Effector memory CD4-positive, alpha-beta T cell (primary cell): ENCODE measurements around the gene POR.
"Not testable (repeated sequence)": the region's sequence is repeated elsewhere in the genome, so short reads cannot be mapped to it uniquely, and the experiment has no call there.

Source experiments
- DNase-seq, 3 donors: peaks; one replicate each; pipeline ENCODE4 v3.0.0-alpha.2; 2020
- H3K27ac ChIP-seq: 2 replicates; pipeline ENCODE4 v1.7.0; 2013; ENCODE audit warnings: mild to moderate bottlenecking, low read length, moderate library complexity; ENCODE audit not compliant: insufficient read depth, poor library complexity, severe bottlenecking
- H3K27me3 ChIP-seq: replicated peaks from 2 replicates; pipeline ENCODE4 v1.7.0; 2013; ENCODE audit warnings: mild to moderate bottlenecking, low read length; ENCODE audit not compliant: insufficient read depth, control insufficient read depth, poor library complexity, severe bottlenecking
- H3K36me3 ChIP-seq: 2 replicates; pipeline ENCODE4 v1.7.0; 2013; ENCODE audit warnings: mild to moderate bottlenecking, low read length, moderate library complexity; ENCODE audit not compliant: control insufficient read depth, insufficient read depth
- H3K4me1 ChIP-seq: 2 replicates; pipeline ENCODE4 v1.7.0; 2013; ENCODE audit warnings: low read length, mild to moderate bottlenecking; ENCODE audit not compliant: control insufficient read depth, insufficient read depth, poor library complexity, severe bottlenecking
- H3K4me3 ChIP-seq: 2 replicates; pipeline ENCODE4 v1.7.0; 2013; ENCODE audit warnings: low read length, low read depth, mild to moderate bottlenecking; ENCODE audit not compliant: insufficient read depth, poor library complexity, severe bottlenecking
- H3K9me3 ChIP-seq: 2 replicates; pipeline ENCODE4 v1.7.0; 2013; ENCODE audit warnings: mild to moderate bottlenecking, low read length, moderate library complexity; ENCODE audit not compliant: control insufficient read depth

Gene POR

DNA sequence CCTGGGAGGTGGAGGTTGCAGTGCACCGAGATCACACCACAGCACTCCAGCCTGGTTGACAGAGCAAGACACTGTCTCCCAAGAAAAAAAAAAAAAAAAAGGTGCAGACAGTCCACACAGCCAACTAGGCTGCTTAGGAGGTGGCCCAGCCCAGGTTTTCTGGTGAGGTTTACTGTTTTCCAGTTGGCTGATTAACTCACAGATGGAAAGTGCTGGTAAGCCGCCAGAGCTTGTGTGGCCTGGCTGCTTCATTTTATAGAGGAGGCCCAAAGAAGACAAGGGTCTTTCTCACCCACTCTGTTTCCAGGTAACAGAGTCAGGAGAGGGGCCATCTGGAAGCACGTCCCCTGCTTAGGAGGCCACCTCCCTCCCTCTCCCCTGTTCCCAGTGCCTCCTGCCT is 29.9 kb upstream of the POR start:
- Histone ChIP-seq H3K27ac (no peak overlapping the region), H3K4me1 (peaks cover 5% of the 10 kb centered on the region), H3K27me3 (no peaks in the 10 kb centered on the region), H3K4me3 (no peak overlapping the region), H3K36me3 (peaks cover 68% of the 10 kb centered on the region), H3K9me3 (no peaks in the 10 kb centered on the region)
- DNase-seq: no peak

DNA sequence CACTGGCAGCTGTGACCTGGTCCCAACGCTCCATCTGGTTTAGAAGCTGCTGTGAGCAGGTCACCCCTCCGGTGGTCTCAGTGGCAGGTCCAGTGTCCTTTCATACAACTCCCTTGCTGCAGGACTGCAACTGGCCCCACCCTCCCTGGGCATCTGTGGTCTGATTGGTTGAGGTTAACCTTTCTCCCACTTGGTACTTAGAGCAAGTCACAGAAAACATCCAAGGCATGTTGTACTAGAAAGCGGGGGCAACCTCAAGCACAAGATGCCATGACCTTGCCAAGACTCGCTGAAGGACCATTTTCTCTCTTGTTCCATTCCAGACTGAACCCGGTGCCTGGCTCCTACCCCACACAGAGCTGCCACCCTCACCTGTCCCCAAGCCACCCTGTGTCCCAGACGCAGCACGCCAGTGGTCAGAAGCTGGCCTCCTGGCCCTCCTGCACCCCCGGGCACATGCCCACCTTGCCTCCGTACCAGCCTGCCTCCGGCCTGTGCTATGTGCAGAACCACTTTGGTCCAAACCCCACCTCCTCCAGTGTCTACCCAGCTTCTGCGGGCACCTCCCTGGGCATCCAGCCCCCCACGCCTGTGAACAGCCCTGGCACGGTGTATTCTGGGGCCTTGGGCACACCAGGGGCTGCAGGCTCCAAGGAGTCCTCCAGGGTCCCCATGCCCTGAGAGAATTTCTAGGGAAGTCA is 27.1 kb upstream of the POR start:
- no peak for DNase-seq
- H3K4me1 ChIP-seq: no peaks in the 10 kb centered on the region
- no peak overlapping the region for H3K27ac ChIP-seq
- H3K4me3 ChIP-seq: no peak overlapping the region
- H3K9me3 ChIP-seq: no peaks in the 10 kb centered on the region
- H3K36me3 ChIP-seq: peaks cover 43% of the 10 kb centered on the region
- no peaks in the 10 kb centered on the region for H3K27me3 ChIP-seq

DNA sequence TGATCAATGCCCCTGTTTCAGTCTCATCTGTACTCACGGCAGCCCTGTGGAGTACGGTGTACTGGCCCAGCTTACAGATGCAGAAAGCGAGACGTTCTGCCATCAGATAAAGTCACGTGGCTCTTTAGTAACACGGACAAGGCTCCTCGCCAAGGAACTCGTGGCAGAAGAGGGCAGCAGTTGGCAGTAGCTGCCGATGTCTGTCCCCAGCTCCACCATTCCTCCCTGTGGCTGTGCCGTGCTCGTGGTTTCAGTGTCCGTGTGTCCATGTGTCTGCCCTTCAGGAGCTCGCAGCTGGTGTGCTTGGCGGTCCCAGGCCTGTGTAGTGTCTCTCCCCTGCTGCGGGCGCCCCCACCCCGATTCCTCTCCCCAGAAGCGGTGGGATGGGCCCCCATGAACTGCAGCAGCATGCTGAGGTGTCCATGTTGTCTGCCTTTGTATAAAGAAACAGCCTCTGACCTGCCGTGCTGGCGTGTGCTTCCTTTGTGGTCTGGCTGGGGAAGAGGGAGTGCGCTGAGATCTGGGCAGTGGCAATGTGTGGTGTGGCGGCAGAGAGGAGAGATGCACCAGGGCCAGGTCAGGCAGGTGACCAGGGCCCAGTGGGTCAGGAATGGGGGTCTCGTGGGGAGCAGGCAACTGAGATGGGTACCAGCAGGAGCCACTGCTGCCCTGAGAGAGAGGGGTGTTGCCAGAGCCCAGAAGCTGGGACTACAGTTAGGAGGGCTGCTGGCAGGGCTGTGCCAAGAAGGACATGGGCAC is 26.3 kb upstream of the POR start:
- DNase-seq: no peak
- no peaks in the 10 kb centered on the region for H3K4me1 ChIP-seq
- no peaks in the 10 kb centered on the region for H3K9me3 ChIP-seq
- H3K4me3 ChIP-seq: no peak overlapping the region
- no peaks in the 10 kb centered on the region for H3K27me3 ChIP-seq
- peaks cover 41% of the 10 kb centered on the region for H3K36me3 ChIP-seq
- no peak overlapping the region for H3K27ac ChIP-seq

DNA sequence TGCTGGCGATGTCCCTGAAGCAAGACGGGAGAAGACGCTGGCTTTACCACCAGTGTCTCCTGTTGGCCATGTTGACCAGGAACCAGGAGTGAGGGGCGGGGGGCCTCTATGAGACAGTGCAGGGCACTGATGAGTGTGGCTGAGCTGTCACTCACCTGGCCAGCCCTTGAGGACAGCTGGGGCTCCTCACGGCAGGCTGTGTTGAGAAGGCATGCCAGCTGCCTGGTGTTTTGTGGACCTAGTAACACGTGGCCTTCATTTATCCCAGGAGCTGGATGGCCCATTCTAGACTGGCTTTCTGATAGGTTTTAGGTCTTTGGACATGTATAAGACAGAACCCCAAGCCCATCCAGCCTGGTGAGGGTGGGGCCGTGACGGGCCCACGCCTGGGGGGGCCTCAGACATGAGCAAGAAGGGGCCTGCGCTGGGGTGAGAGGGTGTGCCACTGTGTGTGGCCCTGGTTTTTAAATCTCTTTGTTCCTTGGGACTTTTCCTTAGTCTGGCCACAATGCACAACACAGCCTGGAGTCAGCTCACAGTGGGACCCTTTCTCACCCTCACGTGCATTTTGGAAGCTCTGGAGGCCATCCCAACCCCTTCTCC is 25.6 kb upstream of the POR start:
- Histone ChIP-seq H3K27me3 (no peaks in the 10 kb centered on the region), H3K36me3 (peaks cover 36% of the 10 kb centered on the region), H3K9me3 (no peaks in the 10 kb centered on the region), H3K27ac (no peak overlapping the region), H3K4me1 (no peaks in the 10 kb centered on the region), H3K4me3 (no peak overlapping the region)
- DNase-seq: no peak

DNA sequence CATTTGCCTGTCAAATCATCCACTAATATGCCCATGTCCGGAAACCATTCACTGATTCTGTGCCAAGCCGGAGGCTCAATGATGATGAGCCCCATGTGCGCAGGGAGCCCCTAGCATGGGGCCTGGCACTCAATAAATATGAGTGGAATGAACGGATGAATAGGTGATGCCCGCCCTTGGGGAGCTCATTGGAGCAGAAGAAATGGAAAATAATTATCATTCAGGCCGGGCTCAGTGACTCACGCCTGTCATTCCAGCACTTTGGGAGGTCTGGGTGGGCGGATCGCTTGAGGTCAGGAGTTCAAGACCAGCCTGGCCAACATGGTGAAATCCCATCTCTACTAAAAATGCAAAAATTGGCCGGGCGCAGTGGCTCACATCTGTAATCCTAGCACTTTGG is 25.1 kb upstream of the POR start:
- Histone ChIP-seq H3K27ac (no peak overlapping the region), H3K27me3 (no peaks in the 10 kb centered on the region), H3K4me3 (no peak overlapping the region), H3K4me1 (no peaks in the 10 kb centered on the region), H3K9me3 (no peaks in the 10 kb centered on the region), H3K36me3 (peaks cover 33% of the 10 kb centered on the region)
- DNase-seq: no peak

DNA sequence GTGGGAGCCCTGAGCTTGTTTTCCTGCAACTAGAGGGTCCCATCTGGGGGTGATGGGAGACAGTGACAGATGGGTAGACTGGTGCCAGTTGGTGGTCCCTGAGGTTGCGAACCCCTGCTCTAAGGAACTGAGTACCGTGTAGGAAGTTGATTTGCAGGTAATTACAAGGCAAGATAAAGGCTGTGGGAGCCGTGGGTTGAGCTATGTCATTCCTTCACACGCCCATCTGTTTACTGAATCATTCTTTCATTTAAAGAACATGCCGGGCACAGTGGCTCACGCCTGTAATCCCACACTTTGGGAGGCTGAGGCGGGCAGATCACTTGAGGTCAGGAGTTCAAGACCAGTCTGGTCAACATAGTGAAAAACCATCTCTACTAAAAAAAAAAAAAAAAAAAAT is 23.7 kb upstream of the POR start:
- not testable (repeated sequence) for H3K9me3 ChIP-seq, H3K4me1 ChIP-seq, H3K27ac ChIP-seq, DNase-seq, H3K4me3 ChIP-seq, H3K27me3 ChIP-seq
- peaks cover 21% of the 10 kb centered on the region for H3K36me3 ChIP-seq

DNA sequence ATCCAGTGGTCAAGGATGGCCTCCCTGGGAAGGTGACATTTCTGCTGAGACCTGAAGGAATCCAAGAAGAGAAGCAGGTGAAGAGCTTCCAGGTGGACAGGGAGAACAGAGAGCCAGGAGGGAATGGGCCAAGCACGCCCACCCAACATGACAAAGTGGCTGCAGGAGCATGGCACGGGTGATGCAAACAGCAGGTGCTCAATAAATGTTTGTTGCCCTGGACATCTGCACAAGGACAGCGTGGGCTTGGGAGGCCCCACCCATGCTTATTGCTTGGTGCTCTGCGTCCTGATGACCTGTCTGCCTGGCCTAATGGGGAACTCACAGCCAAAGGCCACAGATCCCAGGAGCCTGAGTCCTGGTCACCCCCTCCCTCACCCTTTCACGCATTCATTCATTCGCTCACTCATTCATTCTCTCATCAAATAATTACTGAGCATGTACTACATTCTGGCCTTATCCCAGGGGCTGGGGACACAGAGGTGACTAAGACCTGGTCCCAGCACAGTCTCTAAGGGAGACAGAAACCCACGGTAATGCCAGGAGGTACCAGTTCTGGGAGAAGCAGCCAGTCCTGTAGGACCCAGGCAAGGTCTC is 23.0 kb upstream of the POR start:
- peaks cover 19% of the 10 kb centered on the region for H3K36me3 ChIP-seq

GRCh38 chr7:75892634-75893272 is 22.2 kb upstream of the POR start:
- Histone ChIP-seq H3K27ac (no peak overlapping the region), H3K4me3 (no peak overlapping the region), H3K36me3 (peaks cover 16% of the 10 kb centered on the region), H3K4me1 (no peaks in the 10 kb centered on the region), H3K9me3 (no peaks in the 10 kb centered on the region), H3K27me3 (no peaks in the 10 kb centered on the region)
- no peak for DNase-seq

More for the DNA sequence above, 23.0 kb upstream of the POR start:
- no peaks in the 10 kb centered on the region for H3K4me1 ChIP-seq
- DNase-seq: no peak
- no peak overlapping the region for H3K27ac ChIP-seq
- H3K27me3 ChIP-seq: no peaks in the 10 kb centered on the region
- no peak overlapping the region for H3K4me3 ChIP-seq
- H3K9me3 ChIP-seq: no peaks in the 10 kb centered on the region

GRCh38 chr7:75896803-75897327 is 18.1 kb upstream of the POR start:
- Histone ChIP-seq H3K4me3 (no peak overlapping the region), H3K27ac (no peak overlapping the region), H3K36me3 (no peaks in the 10 kb centered on the region), H3K4me1 (no peaks in the 10 kb centered on the region), H3K9me3 (no peaks in the 10 kb centered on the region), H3K27me3 (no peaks in the 10 kb centered on the region)
- DNase-seq: no peak
